GM19328 (cell line): ENCODE results near the gene PAK5.
A peak's percentile ranks its signal among the peaks of the same experiment; 100 is the strongest.

Experiments
- ATAC-seq: cut with Tn5 transposase; IDR thresholded peaks from one replicate; pipeline ENCODE4 v1.9.1; 2021; ENCODE audit warnings: mild to moderate bottlenecking, moderate library complexity; ENCODE audit not compliant: unreplicated experiment

Gene PAK5

GRCh38 chr20:9532069-9532838 lies 306.6 kb downstream of the PAK5 start:
- ATAC-seq, result no peak

- ATAC-seq, result no peak
These were observed 307.3 kb downstream of the PAK5 start for GRCh38 chr20:9531581-9531980.

GRCh38 chr20:9523636-9524035 lies 315.2 kb downstream of the PAK5 start:
- ATAC-seq, result no peak

DNA sequence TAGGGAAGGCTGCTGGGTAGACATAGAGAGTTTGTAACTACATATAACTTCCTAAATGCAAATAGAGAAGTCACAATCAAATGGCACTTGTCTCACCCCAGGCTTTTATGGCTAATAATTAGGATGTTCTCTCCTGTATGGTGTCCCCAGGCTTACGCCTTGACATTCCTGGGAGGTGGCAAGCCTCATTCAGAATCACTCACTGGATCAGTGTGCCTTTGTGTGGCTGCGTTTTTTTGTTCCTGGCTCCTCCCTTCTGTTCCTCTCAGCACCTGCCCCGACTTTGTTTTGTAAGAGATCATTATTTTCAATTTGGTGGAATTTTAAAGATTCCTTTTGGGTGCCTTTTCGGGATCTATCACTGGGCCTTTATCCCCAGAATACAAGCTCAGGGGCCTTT lies 318.8 kb downstream of the PAK5 start:
- no peak for ATAC-seq

DNA sequence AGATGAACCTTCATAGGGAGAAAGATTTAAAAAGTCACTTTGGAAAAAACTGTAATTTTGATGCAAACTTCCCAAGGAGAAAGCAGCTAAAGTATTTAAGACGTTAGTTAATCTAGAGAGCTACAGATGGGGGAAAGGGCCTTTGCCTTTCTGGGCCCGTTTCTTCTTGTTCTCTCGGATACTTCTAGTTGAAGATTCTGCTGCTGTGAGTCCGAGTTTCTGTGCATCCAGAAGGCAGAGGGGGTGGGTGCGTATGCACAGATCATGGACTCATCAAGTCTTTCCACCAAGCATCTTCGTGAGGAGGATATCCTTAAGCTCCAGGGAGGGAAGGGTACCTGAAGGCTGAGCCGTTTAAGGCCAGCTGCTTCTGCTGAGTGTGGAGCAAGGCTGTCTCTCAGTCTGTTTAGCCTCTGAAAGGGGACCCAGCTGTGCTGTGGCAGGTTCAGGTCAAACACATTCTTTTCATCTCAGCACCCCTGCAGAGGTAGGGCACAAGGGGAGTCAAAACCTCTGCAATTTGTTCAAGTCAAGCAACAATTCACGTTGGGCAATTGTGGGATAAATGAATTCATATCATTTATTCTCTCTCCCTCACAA lies 320.2 kb downstream of the PAK5 start:
- ATAC-seq, result no peak

DNA sequence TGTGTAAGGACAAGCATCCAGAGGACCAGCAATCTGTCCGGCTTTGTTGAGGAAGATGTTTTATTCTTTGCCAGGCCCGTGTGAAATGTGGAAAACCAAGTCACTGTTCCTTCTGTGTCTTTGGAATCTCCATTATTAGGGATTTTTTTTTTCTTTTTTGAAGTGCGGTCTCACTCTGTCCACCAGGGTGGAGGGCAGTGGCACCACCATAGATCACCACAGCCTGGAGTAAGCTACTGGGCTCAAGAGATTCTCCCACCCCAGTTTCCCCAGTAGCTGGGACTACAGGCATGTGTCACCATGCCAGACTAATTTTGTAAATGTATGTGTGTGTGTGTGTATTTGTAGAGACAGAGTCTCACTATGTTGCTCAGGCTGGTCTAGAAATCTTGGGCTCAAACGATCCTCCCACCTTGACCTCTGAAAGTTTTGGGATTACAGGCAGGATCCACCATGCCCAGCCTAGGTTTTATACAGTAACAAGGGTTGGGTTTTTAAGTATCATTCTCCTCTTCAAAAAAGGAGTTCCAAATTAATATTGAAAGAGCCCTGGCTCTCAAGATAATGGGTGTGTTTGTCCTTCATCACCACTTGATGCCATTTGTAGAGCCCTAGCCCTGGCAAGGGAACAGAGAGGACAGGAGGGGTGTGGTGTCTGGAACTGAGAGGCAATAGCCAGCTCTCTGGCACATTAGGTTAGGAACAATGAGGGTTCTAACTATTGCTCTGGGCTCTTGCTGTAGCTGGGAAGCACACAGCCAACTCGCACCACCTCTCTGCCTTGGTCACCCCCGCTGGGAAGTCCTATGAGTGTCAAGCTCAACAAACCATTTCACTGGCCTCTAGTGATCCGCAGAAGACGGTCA lies 321.3 kb downstream of the PAK5 start:
- ATAC-seq, result no peak

DNA sequence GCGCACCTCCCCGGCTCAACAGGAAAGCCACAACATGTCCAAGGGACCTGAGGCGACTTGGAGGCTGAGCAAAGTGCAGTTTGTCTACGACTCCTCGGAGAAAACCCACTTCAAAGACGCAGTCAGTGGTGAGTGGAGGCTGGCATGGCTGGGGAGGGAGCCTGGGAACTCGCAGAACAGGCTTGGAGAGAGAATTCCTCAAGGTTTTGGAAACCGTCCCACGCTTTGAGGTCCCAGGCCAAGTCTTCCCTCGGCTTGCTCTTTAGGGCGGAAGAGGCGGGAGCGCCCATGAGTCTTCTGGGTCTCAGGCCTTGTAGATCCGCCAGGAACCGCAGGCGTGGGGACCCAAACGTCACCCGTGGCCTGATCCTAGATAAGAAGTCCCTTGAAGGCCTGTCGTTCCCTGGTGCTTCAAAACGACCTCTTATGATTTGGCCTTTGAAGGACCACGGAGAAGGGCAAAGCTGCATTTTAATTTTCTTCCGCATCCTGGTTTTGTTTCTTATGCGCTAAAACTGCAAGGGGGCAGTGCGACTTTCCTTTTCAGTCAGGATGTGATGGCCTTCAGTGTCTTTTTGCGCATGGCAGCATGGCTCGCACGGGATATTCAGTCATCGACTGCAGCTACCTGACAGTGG lies 322.5 kb downstream of the PAK5 start:
- no peak for ATAC-seq

- no peak for ATAC-seq
These were observed 323.1 kb downstream of the PAK5 start for GRCh38 chr20:9515741-9516233.

- no peak for ATAC-seq
These were observed 323.7 kb downstream of the PAK5 start for GRCh38 chr20:9515214-9515585.

DNA sequence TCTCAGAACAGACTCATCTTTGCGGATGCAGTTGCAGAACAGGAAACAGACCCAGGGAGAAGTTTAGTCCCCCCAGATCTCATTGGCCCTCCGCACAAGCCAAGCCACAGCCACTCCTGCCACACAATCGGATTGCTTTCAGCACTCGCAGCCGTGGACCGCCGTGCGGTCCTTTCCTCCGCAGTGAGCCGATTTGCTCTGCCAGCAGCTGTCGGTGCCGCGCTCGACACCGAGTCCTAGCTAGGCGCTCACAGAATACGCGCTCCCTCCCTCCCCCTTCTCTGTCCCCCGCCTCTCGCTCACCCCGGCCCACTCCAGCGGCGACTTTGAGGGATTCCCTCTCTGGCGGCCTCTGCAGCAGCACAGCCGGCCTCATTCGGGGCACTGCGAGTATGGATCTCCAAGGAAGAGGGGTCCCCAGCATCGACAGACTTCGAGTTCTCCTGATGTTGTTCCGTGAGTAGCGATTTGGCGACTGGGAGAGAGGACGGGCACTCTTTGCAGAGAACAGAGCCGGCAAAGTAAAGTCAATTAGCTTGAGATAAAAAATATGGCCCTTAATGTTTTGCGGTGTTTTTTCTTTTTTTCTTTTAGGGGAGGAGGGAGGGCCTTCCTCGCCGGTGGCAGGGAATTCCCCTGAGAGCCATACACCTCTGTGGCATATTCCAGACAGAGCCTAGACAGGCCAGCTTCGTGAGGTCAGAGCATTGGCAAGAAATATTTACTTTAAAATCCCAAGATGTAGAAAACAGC lies 324.2 kb downstream of the PAK5 start, which contains the start of gene LAMP5:
TSS of gene LAMP5 (plus strand) at position 130 of the 753 bp plus-strand sequence. CDS start at position 393, 263 bp downstream.
- no peak for ATAC-seq

DNA sequence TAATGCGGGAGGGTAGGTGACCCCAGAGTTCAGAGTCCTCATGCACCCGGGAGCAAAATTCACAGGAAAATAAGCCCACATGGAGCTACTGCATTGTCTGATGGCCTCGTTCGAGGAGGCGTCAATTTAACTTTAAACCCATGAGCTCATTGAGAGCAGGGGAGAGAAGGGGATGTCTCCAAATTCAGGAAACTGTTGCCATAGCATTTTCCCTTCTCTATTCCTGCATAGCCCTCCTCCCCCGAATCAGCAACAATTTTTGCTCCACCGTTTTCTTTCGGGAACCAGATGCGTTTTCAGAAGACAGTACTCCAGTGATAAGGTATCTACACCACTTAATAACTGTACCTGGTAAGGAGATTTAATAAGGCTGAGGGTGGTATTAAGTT lies 324.8 kb downstream of the PAK5 start:
- ATAC-seq, result no peak

DNA sequence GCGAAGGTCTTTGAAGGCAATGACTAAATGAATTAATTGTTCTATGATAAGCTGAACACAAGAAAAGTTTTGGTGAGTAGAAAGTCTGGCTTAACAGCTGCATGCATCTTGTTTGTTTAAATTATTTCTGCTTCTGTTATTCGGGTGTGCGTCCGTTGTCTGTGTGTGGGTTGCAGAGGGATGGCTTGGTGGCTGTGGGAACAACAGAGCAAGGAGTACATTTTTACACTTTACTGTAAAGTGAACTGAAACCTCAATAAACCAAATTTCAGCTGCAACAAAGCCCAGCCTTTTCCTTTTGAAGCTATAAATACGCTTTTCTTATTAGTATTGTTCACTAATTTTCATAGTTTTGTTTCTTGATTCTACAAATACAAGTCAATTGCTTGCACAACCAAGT lies 328.0 kb downstream of the PAK5 start:
- peak; percentile 65 for ATAC-seq

DNA sequence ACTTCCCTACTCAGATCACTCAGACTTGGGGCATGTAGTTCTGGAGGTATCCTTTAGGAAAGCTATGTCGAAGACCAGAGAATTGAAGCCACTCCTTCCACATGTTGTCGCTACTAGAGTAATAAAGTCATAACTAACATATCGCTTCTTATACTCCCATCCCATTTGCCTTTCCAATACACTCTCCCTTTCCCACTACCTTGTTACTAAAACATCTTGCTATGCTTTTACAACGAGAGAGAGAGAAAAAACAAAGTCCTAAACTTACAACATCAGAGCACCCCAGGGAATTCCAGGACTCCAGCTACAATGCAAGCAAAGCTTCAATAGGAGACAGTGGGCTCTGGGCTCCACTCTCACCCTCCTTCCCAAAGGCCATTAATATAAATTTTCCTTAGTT lies 329.6 kb downstream of the PAK5 start:
- no peak for ATAC-seq

DNA sequence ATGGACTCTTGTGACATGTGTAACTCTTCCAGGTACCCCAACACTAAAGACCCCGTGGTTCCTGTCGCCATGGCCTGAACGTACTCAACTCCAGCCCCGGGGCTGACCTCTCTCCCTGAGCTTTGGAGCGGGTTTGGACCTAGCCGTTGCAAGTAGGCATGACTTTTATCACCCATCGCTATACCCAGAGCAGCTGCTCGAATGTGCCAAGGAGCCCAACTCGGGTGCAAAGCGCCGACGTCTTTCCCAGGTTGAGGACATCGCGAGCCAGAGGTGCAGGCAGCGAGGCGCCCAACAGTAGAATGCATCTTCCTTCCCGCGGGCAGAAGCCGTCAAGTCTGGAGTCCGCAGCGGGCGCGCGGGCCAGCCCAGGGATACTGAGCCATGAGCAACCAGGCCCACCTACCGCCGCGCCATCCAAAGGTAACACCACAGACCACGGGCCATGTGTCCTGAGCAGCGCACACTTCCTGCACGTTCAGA lies 330.1 kb downstream of the PAK5 start:
- ATAC-seq, result no peak

DNA sequence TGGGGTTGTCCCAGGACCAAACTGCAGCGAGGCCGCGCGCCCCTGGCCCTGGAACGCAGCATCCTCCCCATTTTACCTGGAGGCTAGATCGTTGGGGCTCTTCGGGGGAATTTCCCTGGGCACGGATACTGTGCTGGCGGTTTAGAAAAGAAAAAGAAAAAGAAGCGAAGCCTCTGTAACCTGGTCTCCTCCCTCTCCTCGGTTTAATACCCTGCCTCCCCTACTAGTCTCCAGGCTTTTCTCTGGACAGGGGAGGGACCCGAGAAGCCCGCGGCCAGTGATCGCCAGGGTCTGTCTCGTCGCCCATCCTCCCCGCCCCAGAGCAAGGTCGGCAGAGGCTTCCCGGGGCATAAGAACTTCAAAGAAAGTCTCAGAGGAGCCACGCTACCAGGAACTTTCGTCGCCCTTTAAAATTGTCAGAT lies 330.6 kb downstream of the PAK5 start:
- no peak for ATAC-seq

DNA sequence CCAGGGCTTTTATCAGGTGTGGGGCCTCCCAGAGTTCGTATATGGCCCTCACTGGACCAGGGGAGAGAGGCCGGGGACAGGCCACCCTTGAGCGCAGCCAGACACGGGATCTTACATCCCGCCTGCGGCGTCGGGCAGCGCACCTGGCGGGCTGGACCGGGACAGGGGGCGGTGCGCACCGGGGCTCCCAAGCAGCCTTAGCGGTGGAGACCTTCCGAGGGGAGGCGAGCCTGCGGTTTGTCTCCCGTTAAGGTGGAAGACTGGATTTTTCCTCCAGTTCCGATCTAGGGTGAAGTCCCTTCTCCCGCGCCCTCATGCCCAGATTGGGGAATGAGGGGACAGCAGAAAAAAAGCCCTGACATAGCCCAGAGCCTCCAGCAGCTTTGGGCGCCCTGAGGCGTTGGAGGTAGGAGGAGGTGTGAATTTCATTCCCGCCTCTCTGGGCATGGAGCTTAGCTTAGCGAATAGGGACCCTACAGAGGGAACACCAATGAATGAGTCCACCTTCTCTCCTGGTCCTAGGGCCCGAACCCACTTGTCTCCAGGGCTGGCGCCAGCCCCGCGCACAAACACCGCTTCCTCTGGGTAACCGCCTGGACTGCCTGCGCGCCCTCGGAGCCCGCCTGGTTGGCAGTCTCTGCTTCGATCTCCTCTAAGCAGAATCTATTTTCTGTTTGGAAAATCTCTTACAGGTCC lies 331.2 kb downstream of the PAK5 start:
- no peak for ATAC-seq

GRCh38 chr20:9506964-9507369 lies 331.9 kb downstream of the PAK5 start:
- no peak for ATAC-seq

DNA sequence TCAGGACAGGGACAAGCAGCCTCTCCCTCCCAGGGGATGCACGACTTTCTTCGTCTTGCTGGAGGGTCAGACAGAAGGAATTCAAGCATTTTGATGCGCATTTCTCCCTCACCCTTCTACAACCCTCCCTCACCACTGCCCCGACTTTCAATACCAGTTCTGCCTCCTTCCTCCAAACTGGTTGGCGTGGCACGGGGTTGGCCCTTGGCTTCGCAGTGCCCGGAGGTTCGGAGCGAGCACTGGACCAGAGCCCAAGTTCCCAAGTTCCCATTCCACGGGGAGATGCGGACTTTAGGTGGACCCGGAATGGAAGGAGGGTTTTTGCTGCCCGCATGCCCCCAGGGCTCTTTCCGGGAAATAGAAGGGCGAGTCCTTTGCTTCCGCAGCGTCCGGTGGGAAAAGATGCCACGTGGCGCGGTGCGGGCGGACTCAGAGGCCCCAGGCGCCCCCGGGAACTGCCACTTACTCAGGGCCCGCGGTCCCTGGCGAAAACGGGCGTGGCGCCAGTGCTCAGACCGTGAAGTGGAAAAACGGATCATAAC lies 332.5 kb downstream of the PAK5 start:
- ATAC-seq, result no peak

DNA sequence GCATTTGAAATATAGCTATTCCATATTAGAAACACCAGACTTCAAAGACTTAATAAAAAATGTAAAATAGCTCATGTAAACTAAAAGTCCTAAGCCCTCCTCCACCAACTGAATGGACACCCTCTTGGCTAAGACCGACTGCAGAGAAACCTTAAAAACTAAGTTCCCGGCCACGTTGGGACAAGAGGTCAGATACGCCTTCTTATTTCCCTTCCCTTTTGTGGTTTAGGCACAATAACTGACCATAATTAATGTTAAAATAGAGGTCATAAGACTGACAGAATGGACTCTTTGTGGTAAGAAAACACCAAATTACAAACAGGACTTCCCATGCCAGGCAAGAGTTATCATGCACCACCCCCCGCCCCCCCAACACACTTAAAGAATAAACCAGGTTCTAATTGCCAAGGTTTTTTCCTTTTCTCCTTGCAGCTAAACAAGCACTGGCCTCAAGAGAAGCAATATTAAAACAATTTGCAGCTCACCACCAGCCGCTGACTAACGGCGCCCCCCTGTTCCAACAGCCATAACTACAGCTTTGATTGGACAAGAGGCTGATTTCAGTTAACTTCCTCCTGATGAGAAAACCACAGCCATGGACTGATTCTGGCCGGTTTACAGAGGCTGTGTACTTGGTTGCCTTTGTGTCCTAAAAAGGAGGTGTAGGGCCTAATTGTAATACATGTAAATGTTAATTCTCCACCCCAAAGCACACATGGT lies 335.2 kb downstream of the PAK5 start:
- no peak for ATAC-seq
